ENCODE results near the gene MED7. TPM values are rescaled to one million over a fixed set of nuclear protein-coding genes. Genes with fewer than 3 reads are reported as not detected.
A peak's percentile ranks its signal among the peaks of the same experiment; 100 is the strongest.

The MED7 gene
- total and polyA plus RNA-seq, 4 donors: 4.1 to 9.2 (median 6.1) TPM

- TF ChIP-seq RAD21 (IDR thresholded peaks at IDR 0.05) (peak; percentile 84 to 86), CTCF (IDR thresholded peaks at IDR 0.05; ENCODE audit: low read depth, low read length, missing input control) (peak; percentile 87), RXRA (IDR thresholded peaks at IDR 0.05) (no peak), HNF4A (conservative IDR thresholded peaks at IDR 0.05) (no peak), GABPA (IDR thresholded peaks at IDR 0.05 in 1 of 2, conservative IDR thresholded peaks at IDR 0.05 in 1 of 2) (no peak), HNF4G (IDR thresholded peaks at IDR 0.05) (no peak)
- Histone ChIP-seq H3K4me1 (ENCODE audit: control insufficient read depth in 4 of 4, insufficient read depth in 4 of 4, low read length in 3 of 4) (no peaks in the 10 kb centered on the region), H3K4me3 (ENCODE audit: low read depth in 1 of 3, low read length in 3 of 3) (no peak overlapping the region), H3K9me3 (ENCODE audit: control insufficient read depth in 4 of 4, low read length in 3 of 4) (no peaks in the 10 kb centered on the region), H3K27me3 (ENCODE audit: control insufficient read depth in 4 of 4, insufficient read depth in 4 of 4, low read length in 3 of 4) (no peaks in the 10 kb centered on the region), H3K27ac (ENCODE audit: low read depth in 1 of 2, low read length in 2 of 2) (no peak overlapping the region), H3K9ac (ENCODE audit: low read depth in 1 of 2, low read length in 2 of 2) (no peak overlapping the region), H3K36me3 (ENCODE audit: control insufficient read depth in 4 of 4, insufficient read depth in 3 of 4, low read depth in 1 of 4, low read length in 3 of 4) (no peaks in the 10 kb centered on the region)
- 68% methylated on average over 14 of the region's 14 CpGs for WGBS
- DNase-seq (ENCODE audit: low spot score): peak; percentile 76
Observed at GRCh38 chr5:157148734-157149615, 6.3 kb upstream of the MED7 start.

- Histone ChIP-seq H3K4me1 (ENCODE audit: control insufficient read depth in 4 of 4, insufficient read depth in 4 of 4, low read length in 3 of 4) (peaks cover 4 to 9% (median 5%) of the 10 kb centered on the region in 4 donors), H3K27me3 (ENCODE audit: control insufficient read depth in 4 of 4, insufficient read depth in 4 of 4, low read length in 3 of 4) (no peaks in the 10 kb centered on the region), H3K27ac (ENCODE audit: low read depth in 1 of 2, low read length in 2 of 2) (peak overlapping the region; percentile 87 to 91), H3K36me3 (ENCODE audit: control insufficient read depth in 4 of 4, insufficient read depth in 3 of 4, low read depth in 1 of 4, low read length in 3 of 4) (peaks cover 0 to 9% (median 2%) of the 10 kb centered on the region in 4 donors), H3K9me3 (ENCODE audit: control insufficient read depth in 4 of 4, low read length in 3 of 4) (no peaks in the 10 kb centered on the region), H3K9ac (ENCODE audit: low read depth in 1 of 2, low read length in 2 of 2) (peak overlapping the region; percentile 40 to 85), H3K4me3 (ENCODE audit: low read depth in 1 of 3, low read length in 3 of 3) (peak overlapping the region; percentile 88 to 92 (median 89))
- DNase-seq (ENCODE audit: low spot score): peak; percentile 62
- 11% methylated on average over 33 of the region's 33 CpGs for WGBS
- peak; percentile 3 for TF ChIP-seq ZBTB33 (IDR thresholded peaks at IDR 0.05)
- TF ChIP-seq RAD21 (IDR thresholded peaks at IDR 0.05): no peak
- TF ChIP-seq EGR1 (IDR thresholded peaks at IDR 0.05; ENCODE audit: low read depth in 2 of 2): no peak
- TF ChIP-seq YY1 (IDR thresholded peaks at IDR 0.05): peak; percentile 94
- peak; percentile 32 for TF ChIP-seq REST (IDR thresholded peaks at IDR 0.05)
Observed at GRCh38 chr5:157143127-157143971, 684 bp upstream of the MED7 start.
